SU-DHL-6 (cell line): ENCODE results near the gene MIXL1.

Experiments
- CTCF ChIP-seq: fragments of 200-600 bp; sonication (generic); IDR thresholded peaks from one replicate; pipeline ENCODE4 v1.5.1; 2017; ENCODE audit warnings: antibody characterized with exemption, mild to moderate bottlenecking, low read length, moderate library complexity; ENCODE audit not compliant: insufficient read depth, poor library complexity, severe bottlenecking
- EZH2phosphoT487 ChIP-seq: fragments of 200-600 bp; sonication (generic), shearing (Covaris generic); conservative IDR thresholded peaks from 2 replicates; pipeline ENCODE4 v1.6.1; 2018; ENCODE audit warnings: mild to moderate bottlenecking, antibody characterized with exemption, low read length, moderate library complexity, mixed read lengths

GRCh38 chr1:226223157-226223785 is at the start of gene MIXL1:
- TF ChIP-seq CTCF (no peak), EZH2phosphoT487 (no peak)
